ENCODE measurements around the gene LAMC3.

Gene LAMC3

GRCh38 chr9:131126059-131126426 lies 117.1 kb downstream of the LAMC3 start:
- DNase-seq = no peak

GRCh38 chr9:131129183-131129582 lies 120.2 kb downstream of the LAMC3 start:
- no peak for DNase-seq

GRCh38 chr9:131138676-131139075 lies 129.7 kb downstream of the LAMC3 start:
- DNase-seq = no peak

- DNase-seq = no peak
Measured at GRCh38 chr9:131140112-131140511, 131.1 kb downstream of the LAMC3 start.

- DNase-seq = no peak
Measured at GRCh38 chr9:131140550-131140949, 131.6 kb downstream of the LAMC3 start.

- DNase-seq = no peak
Measured at GRCh38 chr9:131142160-131142559, 133.2 kb downstream of the LAMC3 start.

Measured in stimulated activated CD4-positive, alpha-beta T cell treated with anti-CD3 and anti-CD28 coated beads, Interleukin-4, amount 100 ng/mL, for 1 hour (primary cell).